Suprapubic skin (tissue), 4 donors: ENCODE measurements around the gene PAQR8. TPM values are rescaled to one million over a fixed set of nuclear protein-coding genes. Genes with fewer than 3 reads are reported as not detected.

ENCODE experiments used
- DNase-seq, 2 donors: peaks; one replicate each; pipeline ENCODE4 v3.0.0-alpha.2; 2019; ENCODE audit warnings: low spot score in 2 of 2
- H3K27ac ChIP-seq: fragments of 200-600 bp; sonication (generic); one replicate; pipeline ENCODE4 v1.5.1; 2019
- H3K27me3 ChIP-seq: fragments of 200-600 bp; sonication (generic); one replicate; pipeline ENCODE4 v1.5.1; 2019
- H3K36me3 ChIP-seq: fragments of 200-600 bp; sonication (generic); one replicate; pipeline ENCODE4 v1.5.1; 2019
- H3K4me1 ChIP-seq: fragments of 200-600 bp; sonication (generic); one replicate; pipeline ENCODE4 v1.5.1; 2019
- H3K4me3 ChIP-seq: fragments of 200-600 bp; sonication (generic); one replicate; pipeline ENCODE4 v1.5.1; 2019; ENCODE audit warnings: mild to moderate bottlenecking
- H3K9me3 ChIP-seq: fragments of 200-600 bp; sonication (generic); one replicate; pipeline ENCODE4 v1.5.1; 2019
- EP300 ChIP-seq: sonication (generic); formaldehyde crosslinking; IDR thresholded peaks from one replicate; pipeline ENCODE4 v1.6.1; 2017; ENCODE audit warnings: antibody characterized with exemption
- POLR2A ChIP-seq, 2 donors: fragments of 450-650 bp; IDR thresholded peaks; one replicate each; pipeline ENCODE4 v1.6.1; 2017; ENCODE audit warnings: antibody characterized with exemption in 2 of 2, mild to moderate bottlenecking in 2 of 2, moderate library complexity in 2 of 2
- POLR2AphosphoS5 ChIP-seq, 3 donors: sonication (generic); formaldehyde crosslinking; IDR thresholded peaks; one replicate each; pipeline ENCODE4 v1.6.1; 2017; ENCODE audit warnings: antibody characterized with exemption in 3 of 3
- WGBS: methylation state at CpG from one replicate; pipeline ENCODE4 v1.1.5; 2018; 5-methylcytosine and 5-hydroxymethylcytosine counted together
- total RNA-seq, 4 donors: library from RNA; depleted of rRNA; stranded (reverse); fragments of >200 nt; gene quantifications; one replicate each; pipeline ENCODE4 v1.1.0, GENCODE V29; 2016
- TF ChIP-seq, protein P1 (sequence below), 2 donors: fragments of 200-600 bp in 1 of 2; fragments of 450-650 bp in 1 of 2; sonication (generic) in 1 of 2; IDR thresholded peaks; one replicate each; pipeline ENCODE4 v1.5.1; 2016 to 2019; ENCODE audit warnings: antibody characterized with exemption in 2 of 2, mild to moderate bottlenecking in 1 of 2, moderate library complexity in 1 of 2

Gene PAQR8
- total RNA-seq, 4 donors from 2014 or later, result 2.2 to 6.5 (median 2.8) TPM

GRCh38 chr6:52330470-52330869 is 31.5 kb upstream of the PAQR8 start:
- no peak for TF ChIP-seq POLR2A (IDR thresholded peaks at IDR 0.05)
- no peak for TF ChIP-seq POLR2AphosphoS5 (IDR thresholded peaks at IDR 0.05)
- no peak for TF ChIP-seq EP300
- TF ChIP-seq, protein P1, sequence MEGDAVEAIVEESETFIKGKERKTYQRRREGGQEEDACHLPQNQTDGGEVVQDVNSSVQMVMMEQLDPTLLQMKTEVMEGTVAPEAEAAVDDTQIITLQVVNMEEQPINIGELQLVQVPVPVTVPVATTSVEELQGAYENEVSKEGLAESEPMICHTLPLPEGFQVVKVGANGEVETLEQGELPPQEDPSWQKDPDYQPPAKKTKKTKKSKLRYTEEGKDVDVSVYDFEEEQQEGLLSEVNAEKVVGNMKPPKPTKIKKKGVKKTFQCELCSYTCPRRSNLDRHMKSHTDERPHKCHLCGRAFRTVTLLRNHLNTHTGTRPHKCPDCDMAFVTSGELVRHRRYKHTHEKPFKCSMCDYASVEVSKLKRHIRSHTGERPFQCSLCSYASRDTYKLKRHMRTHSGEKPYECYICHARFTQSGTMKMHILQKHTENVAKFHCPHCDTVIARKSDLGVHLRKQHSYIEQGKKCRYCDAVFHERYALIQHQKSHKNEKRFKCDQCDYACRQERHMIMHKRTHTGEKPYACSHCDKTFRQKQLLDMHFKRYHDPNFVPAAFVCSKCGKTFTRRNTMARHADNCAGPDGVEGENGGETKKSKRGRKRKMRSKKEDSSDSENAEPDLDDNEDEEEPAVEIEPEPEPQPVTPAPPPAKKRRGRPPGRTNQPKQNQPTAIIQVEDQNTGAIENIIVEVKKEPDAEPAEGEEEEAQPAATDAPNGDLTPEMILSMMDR (IDR thresholded peaks at IDR 0.05), result no peak
- Histone ChIP-seq H3K9me3 (no peaks in the 10 kb centered on the region), H3K27me3 (no peaks in the 10 kb centered on the region), H3K4me1 (no peaks in the 10 kb centered on the region), H3K4me3 (no peak overlapping the region), H3K27ac (no peak overlapping the region), H3K36me3 (no peaks in the 10 kb centered on the region)
- DNase-seq, result no peak
- WGBS, result 64% methylated on average over 2 of the region's 2 CpGs

GRCh38 chr6:52331793-52332457 is 30.0 kb upstream of the PAQR8 start:
- Histone ChIP-seq H3K4me1 (no peaks in the 10 kb centered on the region), H3K36me3 (no peaks in the 10 kb centered on the region), H3K27ac (no peak overlapping the region), H3K9me3 (no peaks in the 10 kb centered on the region), H3K27me3 (no peaks in the 10 kb centered on the region), H3K4me3 (no peak overlapping the region)
- TF ChIP-seq POLR2A (IDR thresholded peaks at IDR 0.05) (no peak), POLR2AphosphoS5 (IDR thresholded peaks at IDR 0.05) (no peak), EP300 (no peak)
- TF ChIP-seq, protein P1 (IDR thresholded peaks at IDR 0.05), result no peak
- 88% methylated on average over 4 of the region's 4 CpGs for WGBS
- no peak for DNase-seq

- H3K36me3 ChIP-seq, result no peaks in the 10 kb centered on the region
- H3K4me3 ChIP-seq, result no peak overlapping the region
- TF ChIP-seq, protein P1 (IDR thresholded peaks at IDR 0.05), result no peak
- no peak for TF ChIP-seq EP300
- no peak for TF ChIP-seq POLR2A (IDR thresholded peaks at IDR 0.05)
- TF ChIP-seq POLR2AphosphoS5 (IDR thresholded peaks at IDR 0.05), result no peak
- H3K9me3 ChIP-seq, result no peaks in the 10 kb centered on the region
- 14% methylated on average over 1 of the region's 1 CpG for WGBS
- DNase-seq, result no peak
- no peak overlapping the region for H3K27ac ChIP-seq
- no peaks in the 10 kb centered on the region for H3K4me1 ChIP-seq
- no peaks in the 10 kb centered on the region for H3K27me3 ChIP-seq
Observed at GRCh38 chr6:52333840-52334200, 28.1 kb upstream of the PAQR8 start.

GRCh38 chr6:52335576-52335975 is 26.4 kb upstream of the PAQR8 start:
- TF ChIP-seq POLR2A (IDR thresholded peaks at IDR 0.05) (no peak), POLR2AphosphoS5 (IDR thresholded peaks at IDR 0.05) (no peak), EP300 (no peak)
- TF ChIP-seq, protein P1 (IDR thresholded peaks at IDR 0.05), result no peak
- DNase-seq, result no peak
- no peak overlapping the region for H3K4me3 ChIP-seq
- no peaks in the 10 kb centered on the region for H3K36me3 ChIP-seq
- no peaks in the 10 kb centered on the region for H3K27me3 ChIP-seq
- H3K27ac ChIP-seq, result no peak overlapping the region
- H3K9me3 ChIP-seq, result no peaks in the 10 kb centered on the region
- no peaks in the 10 kb centered on the region for H3K4me1 ChIP-seq

DNA sequence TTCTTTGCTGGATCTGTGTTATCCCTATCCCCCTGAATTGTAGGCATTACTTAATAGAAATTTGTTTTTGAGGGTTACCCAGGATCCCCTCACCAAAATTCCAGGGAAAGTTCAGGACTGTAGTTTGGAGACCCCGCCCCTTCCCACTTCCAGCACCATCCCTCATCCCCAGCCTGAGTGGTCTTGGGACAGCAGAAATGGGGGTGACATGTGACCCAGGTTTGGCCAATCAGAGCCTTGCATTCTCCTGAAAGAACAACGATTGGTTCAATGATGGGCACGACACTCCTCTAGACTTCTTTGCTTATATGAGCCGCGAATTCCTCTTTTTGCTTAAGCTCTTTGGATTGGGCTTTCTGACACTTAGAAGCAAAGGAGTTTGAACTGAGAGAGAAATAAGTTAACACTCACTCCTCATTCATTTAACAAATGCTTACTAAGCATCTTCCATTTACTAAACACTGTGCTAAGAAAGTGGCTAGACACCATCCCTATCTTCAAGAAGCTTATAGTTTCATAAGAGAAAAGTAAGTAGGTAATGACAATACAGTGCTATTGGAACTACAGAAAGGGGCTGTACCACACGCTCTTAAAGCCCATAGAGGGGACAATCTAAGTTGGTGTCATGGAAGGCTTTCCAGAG is 24.9 kb upstream of the PAQR8 start:
- TF ChIP-seq, protein P1 (IDR thresholded peaks at IDR 0.05), result no peak
- TF ChIP-seq POLR2AphosphoS5 (IDR thresholded peaks at IDR 0.05) (no peak), POLR2A (IDR thresholded peaks at IDR 0.05) (no peak), EP300 (no peak)
- H3K27ac ChIP-seq, result no peak overlapping the region

More for the DNA sequence above, 24.9 kb upstream of the PAQR8 start:
- Histone ChIP-seq H3K9me3 (no peaks in the 10 kb centered on the region), H3K36me3 (no peaks in the 10 kb centered on the region), H3K4me3 (no peak overlapping the region), H3K4me1 (no peaks in the 10 kb centered on the region), H3K27me3 (no peaks in the 10 kb centered on the region)
- 96% methylated on average over 6 of the region's 6 CpGs for WGBS
- no peak for DNase-seq
